Testis (tissue), 3 donors: ENCODE measurements around the gene ELL2. TPM values are rescaled to one million over a fixed set of nuclear protein-coding genes. Genes with fewer than 3 reads are reported as not detected.

Experiments
- DNase-seq: peaks from one replicate; pipeline ENCODE4 v3.0.0-alpha.2; 2019
- H3K27ac ChIP-seq, 2 donors: fragments of 200-600 bp; sonication (generic); one replicate each; pipeline ENCODE4 v1.5.1; 2019
- H3K27me3 ChIP-seq: fragments of 200-600 bp; sonication (generic); one replicate; pipeline ENCODE4 v1.5.1; 2019
- H3K36me3 ChIP-seq: fragments of 200-600 bp; sonication (generic); one replicate; pipeline ENCODE4 v1.5.1; 2017; ENCODE audit warnings: low read depth; ENCODE audit errors: missing control alignments
- H3K4me1 ChIP-seq: fragments of 200-600 bp; sonication (generic); one replicate; pipeline ENCODE4 v1.5.1; 2019
- H3K4me3 ChIP-seq, 2 donors: fragments of 200-600 bp; sonication (generic); one replicate each; pipeline ENCODE4 v1.5.1; 2017 to 2019
- H3K9me3 ChIP-seq: fragments of 200-600 bp; sonication (generic); one replicate; pipeline ENCODE4 v1.5.1; 2017
- CTCF ChIP-seq, 3 experiments: fragments of 450-650 bp in 2 of 3; fragments of 200-600 bp in 1 of 3; sonication (generic) in 1 of 3; IDR thresholded peaks; one replicate each; pipeline ENCODE4 v1.5.1; 2016 to 2019; ENCODE audit warnings: antibody characterized with exemption in 3 of 3, mild to moderate bottlenecking in 2 of 3, moderate library complexity in 1 of 3
- POLR2A ChIP-seq: fragments of 450-650 bp; IDR thresholded peaks from one replicate; pipeline ENCODE4 v1.6.1; 2017; ENCODE audit warnings: antibody characterized with exemption, mild to moderate bottlenecking, moderate library complexity
- WGBS, 2 donors: methylation state at CpG; one replicate each; pipeline ENCODE4 v1.1.5; 2018; 5-methylcytosine and 5-hydroxymethylcytosine counted together
- intact Hi-C: fragments of 100-400 bp; cut with DNase I; formaldehyde crosslinking; loops from one replicate; pipeline ENCODE4 v1.15.1; 2023; ENCODE audit warnings: low total_unique reads
- polyA plus RNA-seq: library from polyadenylated mRNA; stranded (reverse); fragments of 350-450 nt; fragmentation: Illumina TruSeq; extraction: RNeasy Lipid Tissue Mini Kit (QIAGEN cat#74804); gene quantifications from one replicate; pipeline ENCODE4 v1.2.3, GENCODE V29; 2014; ENCODE audit warnings: low read depth, low replicate concordance; ENCODE audit not compliant: insufficient read depth
- total RNA-seq, 2 donors: library from RNA; depleted of rRNA; stranded (reverse); fragments of >200 nt; gene quantifications; one replicate each; pipeline ENCODE4 v1.2.3, GENCODE V29; 2016

Gene ELL2
- total and polyA plus RNA-seq, 3 donors from 2014 or later: 32.1 to 87.3 (median 78.9) TPM

- Histone ChIP-seq H3K27me3 (no peaks in the 10 kb centered on the region), H3K9me3 (no peaks in the 10 kb centered on the region), H3K4me3 (no peak overlapping the region), H3K36me3 (no peaks in the 10 kb centered on the region), H3K4me1 (no peaks in the 10 kb centered on the region), H3K27ac (no peak overlapping the region)
- intact Hi-C loops: no loop called here
- DNase-seq: no peak
- TF ChIP-seq CTCF (IDR thresholded peaks at IDR 0.05) (no peak), POLR2A (no peak)
- WGBS, 2 donors: 73 to 84% methylated on average over 1 of the region's 1 CpG
These were observed 27.8 kb upstream of the ELL2 start for GRCh38 chr5:95989283-95990048.

GRCh38 chr5:95988877-95989276, 27.2 kb upstream of the ELL2 start:
- Histone ChIP-seq H3K27me3 (no peaks in the 10 kb centered on the region), H3K27ac (no peak overlapping the region), H3K36me3 (no peaks in the 10 kb centered on the region), H3K9me3 (no peaks in the 10 kb centered on the region), H3K4me3 (no peak overlapping the region), H3K4me1 (no peaks in the 10 kb centered on the region)
- intact Hi-C loops: no loop called here
- TF ChIP-seq CTCF (IDR thresholded peaks at IDR 0.05): no peak
- no peak for TF ChIP-seq POLR2A
- WGBS, 2 donors: 56 to 60% methylated on average over 3 of the region's 3 CpGs
- no peak for DNase-seq

DNA sequence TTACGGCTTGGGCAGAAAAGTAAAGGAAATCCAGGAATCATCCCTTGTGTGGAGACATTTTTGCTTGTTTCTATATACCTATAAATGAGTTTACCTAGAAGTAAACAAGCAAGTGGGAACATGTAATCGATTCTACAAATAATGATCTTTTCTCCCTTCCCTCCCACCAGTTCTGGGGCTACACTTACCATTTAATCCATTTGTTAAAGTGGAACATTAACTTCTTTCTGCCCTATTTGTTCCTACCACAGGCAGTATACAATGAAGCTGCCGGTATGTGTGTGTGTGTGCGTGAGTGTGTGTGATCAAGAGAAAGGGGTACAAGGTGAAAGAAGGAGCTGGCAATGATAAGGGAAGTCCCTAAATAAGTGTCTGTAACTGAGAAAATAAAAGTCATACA, 26.4 kb upstream of the ELL2 start:
- Histone ChIP-seq H3K4me1 (no peaks in the 10 kb centered on the region), H3K27me3 (no peaks in the 10 kb centered on the region)

GRCh38 chr5:95986937-95987520, 25.4 kb upstream of the ELL2 start:
- WGBS, 2 donors: 90 to 96% methylated on average over 5 of the region's 5 CpGs
- no peaks in the 10 kb centered on the region for H3K36me3 ChIP-seq
- H3K27ac ChIP-seq: no peak overlapping the region
- H3K4me3 ChIP-seq: no peak overlapping the region
- no peaks in the 10 kb centered on the region for H3K9me3 ChIP-seq
- intact Hi-C loops: no loop called here
- no peaks in the 10 kb centered on the region for H3K27me3 ChIP-seq
- no peaks in the 10 kb centered on the region for H3K4me1 ChIP-seq
- TF ChIP-seq POLR2A (no peak), CTCF (IDR thresholded peaks at IDR 0.05) (no peak)
- no peak for DNase-seq

More for the DNA sequence above, 26.4 kb upstream of the ELL2 start:
- no peak for DNase-seq
- intact Hi-C loops: no loop called here
- Histone ChIP-seq H3K4me3 (no peak overlapping the region), H3K27ac (no peak overlapping the region), H3K9me3 (no peaks in the 10 kb centered on the region), H3K36me3 (no peaks in the 10 kb centered on the region)
- TF ChIP-seq CTCF (IDR thresholded peaks at IDR 0.05): no peak
- no peak for TF ChIP-seq POLR2A
- WGBS, 2 donors: 93 to 94% methylated on average over 4 of the region's 4 CpGs
